ENCODE results near the gene CCM2L. TPM values are rescaled to one million over a fixed set of nuclear protein-coding genes. Genes with fewer than 3 reads are reported as not detected.

Gene CCM2L
- total and polyA plus RNA-seq, 9 of the 15 experiments (the other 6 are each of a cell fraction or from before 2014, with no cell fraction given), result 0.04 TPM; not detected in 8

GRCh38 chr20:31988430-31989015, 21.7 kb upstream of the CCM2L start (continued):
- TF ChIP-seq ZBTB40 (IDR thresholded peaks at IDR 0.05) (no peak), ZBTB40 (CRISPR knock-in tag; IDR thresholded peaks at IDR 0.05) (no peak), ZNF347 (CRISPR knock-in tag; IDR thresholded peaks at IDR 0.05; ENCODE audit: low read depth) (no peak), ZNF277 (CRISPR knock-in tag; IDR thresholded peaks at IDR 0.05; ENCODE audit: borderline replicate concordance) (no peak), KDM1A (IDR thresholded peaks at IDR 0.05) (peak in 1 of 2 experiments; percentile 31; a peak in 1 of 4 replicates), TSC22D4 (tag; IDR thresholded peaks at IDR 0.05) (no peak), ZBTB7A (IDR thresholded peaks at IDR 0.05; ENCODE audit: borderline replicate concordance, control insufficient read depth, low read depth, low read length) (no peak), ATF1 (CRISPR knock-in tag; IDR thresholded peaks at IDR 0.05) (no peak), ATF1 (tag; IDR thresholded peaks at IDR 0.05) (no peak), ARHGAP35 (IDR thresholded peaks at IDR 0.05; ENCODE audit: partially characterized antibody) (no peak), THRA (IDR thresholded peaks at IDR 0.05) (no peak), BCL6 (CRISPR knock-in tag; IDR thresholded peaks at IDR 0.05) (no peak), KDM5B (IDR thresholded peaks at IDR 0.05; ENCODE audit: insufficient replicate concordance, low read depth, low read length) (no peak), ZNF655 (CRISPR knock-in tag; IDR thresholded peaks at IDR 0.05) (no peak)

Data from K562 (cell line).